H9 (cell line): Measurements from ENCODE around the gene CMTM5. TPM values are rescaled to one million over a fixed set of nuclear protein-coding genes. Genes with fewer than 3 reads are reported as not detected.

Experiments
- DNase-seq: peaks from one replicate; pipeline ENCODE4 v3.0.0-alpha.2; 2017
- H2AFZ ChIP-seq: one replicate; pipeline ENCODE4 v1.6.1; 2013; ENCODE audit warnings: mild to moderate bottlenecking, low read length, control low read depth, moderate library complexity
- H2AK5ac ChIP-seq: 2 replicates; pipeline ENCODE4 v1.6.1; 2013; ENCODE audit warnings: low read length, control low read depth, mixed read lengths; ENCODE audit not compliant: insufficient read length
- H2BK120ac ChIP-seq: one replicate; pipeline ENCODE4 v1.6.1; 2013; ENCODE audit warnings: low read depth, mild to moderate bottlenecking, low read length, control low read depth, inconsistent platforms; ENCODE audit not compliant: poor library complexity, severe bottlenecking
- H2BK12ac ChIP-seq: 2 replicates; pipeline ENCODE4 v1.6.1; 2013; ENCODE audit warnings: low read length, control low read depth, mixed read lengths, low read depth; ENCODE audit not compliant: insufficient read length
- H2BK15ac ChIP-seq: 2 replicates; pipeline ENCODE4 v1.6.1; 2013; ENCODE audit warnings: low read depth, low read length, control low read depth
- H2BK20ac ChIP-seq: one replicate; pipeline ENCODE4 v1.6.1; 2013; ENCODE audit warnings: low read depth, mild to moderate bottlenecking, low read length, control low read depth, inconsistent platforms; ENCODE audit not compliant: poor library complexity, severe bottlenecking
- H2BK5ac ChIP-seq: 2 replicates; pipeline ENCODE4 v1.6.1; 2013; ENCODE audit warnings: low read length, control low read depth, mixed read lengths; ENCODE audit not compliant: insufficient read length
- H3K14ac ChIP-seq: 2 replicates; pipeline ENCODE4 v1.6.1; 2013; ENCODE audit warnings: low read length, control low read depth; ENCODE audit not compliant: insufficient read depth
- H3K18ac ChIP-seq: 2 replicates; pipeline ENCODE4 v1.6.1; 2013; ENCODE audit warnings: low read depth, mild to moderate bottlenecking, mixed read lengths, low read length, control low read depth; ENCODE audit not compliant: insufficient read length
- H3K23ac ChIP-seq: 2 replicates; pipeline ENCODE4 v1.6.1; 2013; ENCODE audit warnings: low read length, control low read depth, mixed read lengths, low read depth; ENCODE audit not compliant: insufficient read length
- H3K23me2 ChIP-seq: 2 replicates; pipeline ENCODE4 v1.6.1; 2013; ENCODE audit warnings: low read depth, mild to moderate bottlenecking, mixed read lengths, low read length, control low read depth; ENCODE audit not compliant: insufficient read length, poor library complexity, severe bottlenecking
- H3K27ac ChIP-seq: 2 replicates; pipeline ENCODE4 v1.5.1; 2013; ENCODE audit warnings: low read length, control low read depth, mixed read lengths, low read depth; ENCODE audit not compliant: insufficient read length
- H3K27me3 ChIP-seq: 2 replicates; pipeline ENCODE4 v1.6.1; 2013; ENCODE audit warnings: low read length, control low read depth, inconsistent platforms; ENCODE audit not compliant: insufficient read depth
- H3K4ac ChIP-seq: 2 replicates; pipeline ENCODE4 v1.6.1; 2013; ENCODE audit warnings: low read depth, mild to moderate bottlenecking, control low read depth, inconsistent platforms, low read length, moderate library complexity
- H3K4me1 ChIP-seq: 2 replicates; pipeline ENCODE4 v1.6.1; 2013; ENCODE audit warnings: low read length, control low read depth, inconsistent platforms; ENCODE audit not compliant: insufficient read depth
- H3K4me2 ChIP-seq: 2 replicates; pipeline ENCODE4 v1.6.1; 2013; ENCODE audit warnings: low read length, control low read depth, mixed read lengths; ENCODE audit not compliant: insufficient read length, insufficient read depth
- H3K56ac ChIP-seq: 2 replicates; pipeline ENCODE4 v1.6.1; 2013; ENCODE audit warnings: low read depth, mild to moderate bottlenecking, mixed read lengths, low read length, control low read depth; ENCODE audit not compliant: insufficient read length
- H3K79me1 ChIP-seq: 2 replicates; pipeline ENCODE4 v1.6.1; 2013; ENCODE audit warnings: low read depth, mild to moderate bottlenecking, moderate library complexity, low read length, control low read depth, inconsistent platforms; ENCODE audit not compliant: insufficient read depth, poor library complexity, severe bottlenecking
- H3K79me2 ChIP-seq: 2 replicates; pipeline ENCODE4 v1.6.1; 2013; ENCODE audit warnings: low read length, control low read depth, inconsistent platforms; ENCODE audit not compliant: insufficient read depth
- H3K9ac ChIP-seq: 2 replicates; pipeline ENCODE4 v1.6.1; 2013; ENCODE audit warnings: low read length, control low read depth, mixed read lengths; ENCODE audit not compliant: insufficient read length; ENCODE audit errors: extremely low read depth
- H3K9me3 ChIP-seq: one replicate; pipeline ENCODE4 v1.6.1; 2013; ENCODE audit warnings: low read depth, low read length, inconsistent platforms; ENCODE audit not compliant: control insufficient read depth
- H3T11ph ChIP-seq: one replicate; pipeline ENCODE4 v1.6.1; 2013; ENCODE audit warnings: mild to moderate bottlenecking, low read length, control low read depth, inconsistent platforms
- H4K20me1 ChIP-seq: one replicate; pipeline ENCODE4 v1.6.1; 2013; ENCODE audit not compliant: control insufficient read depth, insufficient read length, insufficient read depth
- H4K5ac ChIP-seq: 2 replicates; pipeline ENCODE4 v1.6.1; 2013; ENCODE audit warnings: low read depth, mild to moderate bottlenecking, mixed read lengths, low read length, control low read depth; ENCODE audit not compliant: insufficient read length
- H4K8ac ChIP-seq: replicated peaks from 2 replicates; pipeline ENCODE4 v1.6.1; 2013; ENCODE audit warnings: low read length, control low read depth, mixed read lengths, low read depth; ENCODE audit not compliant: insufficient read length
- H4K91ac ChIP-seq: 2 replicates; pipeline ENCODE4 v1.6.1; 2013; ENCODE audit warnings: low read depth, mild to moderate bottlenecking, moderate library complexity, mixed read lengths, low read length, control low read depth; ENCODE audit not compliant: insufficient read length
- H3K27ac Mint-ChIP-seq, 3 experiments: 2 replicates in 2 of 3; 3 replicates in 1 of 3; pipeline ENCODE4 v1.8.0; 2020 to 2021; ENCODE audit warnings: mixed read lengths in 3 of 3, mild to moderate bottlenecking in 1 of 3, moderate library complexity in 1 of 3
- H3K27me3 Mint-ChIP-seq: 2 replicates; pipeline ENCODE4 v1.8.0; 2021; ENCODE audit warnings: low read depth, mild to moderate bottlenecking, moderate library complexity, mixed read lengths
- H3K36me3 Mint-ChIP-seq, 3 experiments: 2 replicates in 2 of 3; 3 replicates in 1 of 3; pipeline ENCODE4 v1.8.0; 2020 to 2021; ENCODE audit warnings: low read depth in 3 of 3, mixed read lengths in 3 of 3; ENCODE audit not compliant: insufficient read depth in 1 of 3
- H3K4me1 Mint-ChIP-seq, 2 experiments: 2 replicates each; pipeline ENCODE4 v1.8.0; 2020; ENCODE audit warnings: mixed read lengths in 2 of 2
- H3K4me3 Mint-ChIP-seq, 2 experiments: 2 replicates in 1 of 2; 3 replicates in 1 of 2; pipeline ENCODE4 v1.8.0; 2020 to 2021; ENCODE audit warnings: mild to moderate bottlenecking in 2 of 2, mixed read lengths in 2 of 2, moderate library complexity in 1 of 2
- H3K9me3 Mint-ChIP-seq, 2 experiments: 2 replicates in 1 of 2; 3 replicates in 1 of 2; pipeline ENCODE4 v1.8.0; 2020; ENCODE audit warnings: mild to moderate bottlenecking in 2 of 2, mixed read lengths in 2 of 2, moderate library complexity in 1 of 2
- WGBS: extraction: QIAGEN DNeasy Blood & Tissue Kit; methylation state at CpG from one replicate; pipeline ENCODE4 v1.1.7; 2013; ENCODE audit warnings: missing lambda C conversion rate, low lambda C conversion rate, mixed read lengths; ENCODE audit not compliant: insufficient read length; ENCODE audit errors: extremely low coverage; 5-methylcytosine and 5-hydroxymethylcytosine counted together
- total RNA-seq: library from RNA; stranded (reverse); gene quantifications from 2 replicates; pipeline ENCODE4 v1.2.1, GENCODE V29; 2021
- TF ChIP-seq, protein P1 (sequence below): fragments of 200-600 bp; sonication (generic); conservative IDR thresholded peaks from 3 replicates; pipeline ENCODE4 v1.8.0; 2021; ENCODE audit warnings: antibody characterized with exemption, mild to moderate bottlenecking

The CMTM5 gene
- total RNA-seq, 1 experiment from 2014 or later, result not detected

DNA sequence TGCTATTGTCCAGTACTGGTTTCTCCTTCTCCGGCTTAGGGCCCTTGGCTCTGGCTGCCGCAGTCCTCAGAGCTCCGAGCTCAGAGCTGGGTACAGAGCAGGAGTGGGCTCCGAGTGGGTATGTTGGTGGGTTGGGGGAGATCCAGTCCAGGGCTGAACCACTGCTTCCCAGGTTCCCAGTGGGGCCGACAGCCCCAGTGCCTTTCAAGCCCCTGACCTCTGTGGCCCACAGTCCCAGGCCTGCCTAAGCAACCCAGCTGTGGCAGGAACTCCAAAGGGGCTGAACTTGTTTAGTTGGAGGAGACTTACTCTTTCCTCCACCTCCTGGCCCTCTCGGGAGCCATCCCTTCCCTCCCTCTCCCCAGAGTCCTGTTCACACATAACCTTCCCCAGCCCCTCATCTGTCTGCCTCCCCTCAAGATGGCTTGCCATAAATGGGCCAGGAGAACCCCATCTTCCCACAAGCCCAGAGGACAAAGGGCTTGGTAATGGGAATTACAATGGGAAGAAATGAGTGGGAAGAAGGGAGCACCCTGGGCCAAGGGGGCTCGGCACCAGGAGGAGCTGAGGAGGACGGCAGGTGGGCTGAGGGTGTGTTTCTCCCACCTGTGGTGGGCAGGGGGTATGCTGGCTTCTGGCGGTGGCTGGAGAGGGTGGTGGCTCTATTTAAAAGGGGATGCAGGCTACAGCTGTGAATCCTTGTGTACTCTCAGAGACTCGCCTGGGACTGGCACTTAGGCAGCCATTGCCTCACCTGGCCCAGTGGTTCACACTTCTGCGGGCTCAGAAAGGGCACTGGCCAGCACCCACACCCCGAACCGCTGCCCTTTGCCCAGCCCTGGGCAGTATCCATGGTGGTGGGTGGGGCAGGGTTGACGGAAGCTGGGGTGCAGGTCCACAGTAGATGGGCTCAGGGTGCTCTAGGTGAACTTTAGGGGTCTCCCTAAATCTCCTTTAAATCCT is 35.0 kb downstream of the CMTM5 start:
- H4K91ac ChIP-seq, result no peak overlapping the region
- H3K56ac ChIP-seq, result no peak overlapping the region
- no peaks in the 10 kb centered on the region for H3K23me2 ChIP-seq
- no peaks in the 10 kb centered on the region for H3K27me3 ChIP-seq
- no peaks in the 10 kb centered on the region for H3K79me1 ChIP-seq
- no peak for DNase-seq
- Mint-ChIP-seq H3K9me3 (no peaks in the 10 kb centered on the region; a peak in 1 of 5 replicates), H3K27me3 (peaks cover 47% of the 10 kb centered on the region), H3K4me3 (no peak overlapping the region; a peak in 1 of 5 replicates), H3K4me1 (peaks cover 7 to 16% of the 10 kb centered on the region in 2 experiments), H3K36me3 (no peaks in the 10 kb centered on the region), H3K27ac (no peak overlapping the region; a peak in 1 of 7 replicates)
- H4K5ac ChIP-seq, result no peak overlapping the region
- H3K14ac ChIP-seq, result no peak overlapping the region; the same call in 1 of the 2 replicates
- no peak overlapping the region for H4K8ac ChIP-seq
- no peaks in the 10 kb centered on the region for H3K4me1 ChIP-seq
- H2BK120ac ChIP-seq, result no peak overlapping the region
- no peak overlapping the region for H2BK12ac ChIP-seq
- H2BK20ac ChIP-seq, result no peak overlapping the region
- H3K18ac ChIP-seq, result no peak overlapping the region
- H3K23ac ChIP-seq, result no peak overlapping the region
- no peak overlapping the region for H2AK5ac ChIP-seq
- H2BK15ac ChIP-seq, result no peak overlapping the region
- no peak overlapping the region for H3K4me2 ChIP-seq
- H2BK5ac ChIP-seq, result no peak overlapping the region
- no peaks in the 10 kb centered on the region for H4K20me1 ChIP-seq
- no peaks in the 10 kb centered on the region for H3K79me2 ChIP-seq
- no CpG with 5 or more reads among the region's 14 CpGs for WGBS
- H3K9me3 ChIP-seq, result no peaks in the 10 kb centered on the region
- H3K27ac ChIP-seq, result no peak overlapping the region
- H3K4ac ChIP-seq, result no peak overlapping the region
- no peak overlapping the region for H3K9ac ChIP-seq
- H2AFZ ChIP-seq, result no peak overlapping the region
- TF ChIP-seq, protein P1, sequence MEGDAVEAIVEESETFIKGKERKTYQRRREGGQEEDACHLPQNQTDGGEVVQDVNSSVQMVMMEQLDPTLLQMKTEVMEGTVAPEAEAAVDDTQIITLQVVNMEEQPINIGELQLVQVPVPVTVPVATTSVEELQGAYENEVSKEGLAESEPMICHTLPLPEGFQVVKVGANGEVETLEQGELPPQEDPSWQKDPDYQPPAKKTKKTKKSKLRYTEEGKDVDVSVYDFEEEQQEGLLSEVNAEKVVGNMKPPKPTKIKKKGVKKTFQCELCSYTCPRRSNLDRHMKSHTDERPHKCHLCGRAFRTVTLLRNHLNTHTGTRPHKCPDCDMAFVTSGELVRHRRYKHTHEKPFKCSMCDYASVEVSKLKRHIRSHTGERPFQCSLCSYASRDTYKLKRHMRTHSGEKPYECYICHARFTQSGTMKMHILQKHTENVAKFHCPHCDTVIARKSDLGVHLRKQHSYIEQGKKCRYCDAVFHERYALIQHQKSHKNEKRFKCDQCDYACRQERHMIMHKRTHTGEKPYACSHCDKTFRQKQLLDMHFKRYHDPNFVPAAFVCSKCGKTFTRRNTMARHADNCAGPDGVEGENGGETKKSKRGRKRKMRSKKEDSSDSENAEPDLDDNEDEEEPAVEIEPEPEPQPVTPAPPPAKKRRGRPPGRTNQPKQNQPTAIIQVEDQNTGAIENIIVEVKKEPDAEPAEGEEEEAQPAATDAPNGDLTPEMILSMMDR, result no peak
- H3T11ph ChIP-seq, result no peak overlapping the region
